Type B pancreatic cell (in vitro differentiated cells): ENCODE measurements around the gene SLC2A9. TPM values are rescaled to one million over a fixed set of nuclear protein-coding genes. Genes with fewer than 3 reads are reported as not detected.

Experiments
- DNase-seq: peaks from one replicate; pipeline ENCODE4 v3.0.0; 2021; ENCODE audit warnings: mixed read lengths; ENCODE audit not compliant: unreplicated experiment; ENCODE audit errors: extremely low spot score
- H3K27ac Mint-ChIP-seq: 2 replicates; pipeline ENCODE4 v1.8.0; 2021; ENCODE audit warnings: mild to moderate bottlenecking, mixed read lengths
- H3K27me3 Mint-ChIP-seq: 2 replicates; pipeline ENCODE4 v1.8.0; 2021; ENCODE audit warnings: mixed read lengths
- H3K36me3 Mint-ChIP-seq: 2 replicates; pipeline ENCODE4 v1.8.0; 2021; ENCODE audit warnings: mixed read lengths
- H3K4me1 Mint-ChIP-seq: one replicate; pipeline ENCODE4 v1.8.0; 2021; ENCODE audit warnings: mixed read lengths; ENCODE audit not compliant: unreplicated experiment
- H3K4me3 Mint-ChIP-seq: 2 replicates; pipeline ENCODE4 v1.8.0; 2021; ENCODE audit warnings: mild to moderate bottlenecking, mixed read lengths
- H3K9me3 Mint-ChIP-seq: 2 replicates; pipeline ENCODE4 v1.8.0; 2021; ENCODE audit warnings: mixed read lengths
- total RNA-seq: library from RNA; stranded (reverse); gene quantifications from 2 replicates; pipeline ENCODE4 v1.2.1, GENCODE V29; 2021; ENCODE audit warnings: low replicate concordance
- TF ChIP-seq, protein P1 (sequence below): fragments of 200-600 bp; sonication (generic); conservative IDR thresholded peaks from 2 replicates; pipeline ENCODE4 v1.5.0; 2021; ENCODE audit warnings: antibody characterized with exemption, mild to moderate bottlenecking

Gene SLC2A9
- total RNA-seq, 1 donor from 2014 or later, result 2.5 TPM

DNA sequence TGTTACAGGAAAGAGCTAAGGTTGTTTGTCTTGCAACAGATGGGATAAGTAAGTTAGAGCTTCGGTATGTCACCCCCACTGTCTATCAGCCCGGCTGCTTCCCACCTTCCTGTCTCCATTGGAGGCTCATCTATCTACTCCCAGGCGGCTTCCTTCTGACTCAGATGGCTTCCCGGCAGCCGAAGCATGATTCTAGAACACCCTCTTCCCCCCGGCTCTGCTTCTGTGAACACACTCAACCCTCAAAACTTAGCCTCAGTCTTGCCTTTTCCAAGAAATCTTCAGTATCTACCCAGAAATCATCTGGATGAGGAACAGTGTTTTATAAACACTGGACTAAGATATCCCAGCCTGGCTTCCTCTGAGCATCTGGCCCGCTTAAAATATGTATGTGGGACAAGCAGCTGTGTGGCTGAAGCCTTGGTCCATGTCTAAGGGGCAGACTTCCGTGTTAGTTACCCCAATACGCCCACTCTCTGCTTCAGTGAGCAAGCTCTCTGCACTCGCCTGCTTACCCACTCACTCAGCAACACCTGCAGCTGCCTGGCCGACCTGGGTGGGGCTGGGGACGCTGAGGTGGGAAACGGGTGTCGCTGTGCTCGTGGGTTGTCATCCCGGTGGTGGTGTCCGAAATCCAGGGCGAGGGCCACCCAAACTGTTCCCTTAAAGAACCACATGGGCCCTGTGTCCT, 12.0 kb upstream of the SLC2A9 start:
- H3K4me1 Mint-ChIP-seq, result peaks cover 38% of the 10 kb centered on the region
- peak overlapping the region; percentile 35 for H3K27ac Mint-ChIP-seq
- TF ChIP-seq, protein P1, sequence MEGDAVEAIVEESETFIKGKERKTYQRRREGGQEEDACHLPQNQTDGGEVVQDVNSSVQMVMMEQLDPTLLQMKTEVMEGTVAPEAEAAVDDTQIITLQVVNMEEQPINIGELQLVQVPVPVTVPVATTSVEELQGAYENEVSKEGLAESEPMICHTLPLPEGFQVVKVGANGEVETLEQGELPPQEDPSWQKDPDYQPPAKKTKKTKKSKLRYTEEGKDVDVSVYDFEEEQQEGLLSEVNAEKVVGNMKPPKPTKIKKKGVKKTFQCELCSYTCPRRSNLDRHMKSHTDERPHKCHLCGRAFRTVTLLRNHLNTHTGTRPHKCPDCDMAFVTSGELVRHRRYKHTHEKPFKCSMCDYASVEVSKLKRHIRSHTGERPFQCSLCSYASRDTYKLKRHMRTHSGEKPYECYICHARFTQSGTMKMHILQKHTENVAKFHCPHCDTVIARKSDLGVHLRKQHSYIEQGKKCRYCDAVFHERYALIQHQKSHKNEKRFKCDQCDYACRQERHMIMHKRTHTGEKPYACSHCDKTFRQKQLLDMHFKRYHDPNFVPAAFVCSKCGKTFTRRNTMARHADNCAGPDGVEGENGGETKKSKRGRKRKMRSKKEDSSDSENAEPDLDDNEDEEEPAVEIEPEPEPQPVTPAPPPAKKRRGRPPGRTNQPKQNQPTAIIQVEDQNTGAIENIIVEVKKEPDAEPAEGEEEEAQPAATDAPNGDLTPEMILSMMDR, result no peak
- H3K9me3 Mint-ChIP-seq, result no peaks in the 10 kb centered on the region
- H3K27me3 Mint-ChIP-seq, result peaks cover 25% of the 10 kb centered on the region
- H3K4me3 Mint-ChIP-seq, result no peak overlapping the region
- no peaks in the 10 kb centered on the region for H3K36me3 Mint-ChIP-seq
- no peak for DNase-seq

GRCh38 chr4:10032625-10033024, 11.3 kb upstream of the SLC2A9 start:
- Mint-ChIP-seq H3K4me1 (peaks cover 38% of the 10 kb centered on the region), H3K27ac (peak overlapping the region; percentile 35), H3K4me3 (no peak overlapping the region), H3K36me3 (no peaks in the 10 kb centered on the region), H3K27me3 (peaks cover 25% of the 10 kb centered on the region), H3K9me3 (no peaks in the 10 kb centered on the region)
- TF ChIP-seq, protein P1, result no peak
- DNase-seq, result no peak

DNA sequence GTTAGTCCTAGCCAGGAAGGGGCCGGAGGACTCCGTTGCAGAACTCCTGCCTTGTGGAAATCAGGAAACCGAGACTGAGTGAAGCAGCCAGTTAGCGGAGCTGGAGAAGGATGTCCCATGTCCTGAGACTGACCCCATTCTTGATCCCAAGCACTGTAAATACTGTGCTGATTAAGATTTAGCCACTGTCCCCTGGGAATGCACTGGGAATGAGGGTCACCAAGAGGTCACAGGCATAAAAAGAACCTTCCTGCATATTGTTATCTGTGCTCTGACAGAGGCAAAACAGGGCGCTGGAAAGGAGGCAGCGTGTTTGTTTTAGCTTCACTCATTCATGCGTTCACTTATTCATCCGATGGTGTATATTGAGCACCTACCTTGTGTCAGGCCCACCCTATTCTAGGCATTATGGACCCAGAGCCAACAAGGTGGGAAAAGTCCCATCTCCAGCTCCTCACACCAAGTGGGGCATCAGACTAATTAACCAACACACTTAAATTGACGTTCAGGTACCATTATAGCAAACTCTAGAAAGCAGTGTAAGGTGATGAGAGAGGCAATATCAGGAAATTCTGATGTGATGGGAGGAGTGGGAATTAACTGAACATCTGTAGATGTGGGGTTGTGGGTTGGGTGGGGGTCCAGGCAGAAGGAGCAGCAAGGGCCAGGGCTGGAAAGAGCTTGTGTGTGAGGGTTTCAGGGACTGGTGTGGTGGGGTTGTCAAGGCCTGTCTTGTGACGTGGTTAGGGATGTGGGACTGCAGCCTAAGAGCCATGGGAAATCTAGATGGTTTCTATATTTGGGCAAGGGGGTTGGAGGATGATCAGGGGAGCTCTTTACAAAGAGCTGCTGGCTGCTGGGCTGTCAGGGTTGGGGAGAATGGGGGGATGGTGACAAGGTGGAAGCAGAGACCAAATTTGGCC, 10.6 kb upstream of the SLC2A9 start:
- Mint-ChIP-seq H3K27ac (peak overlapping the region; percentile 46), H3K27me3 (peaks cover 25% of the 10 kb centered on the region), H3K4me1 (peaks cover 38% of the 10 kb centered on the region), H3K4me3 (peak overlapping the region; percentile 36), H3K36me3 (no peaks in the 10 kb centered on the region), H3K9me3 (no peaks in the 10 kb centered on the region)
- TF ChIP-seq, protein P1, result no peak
- no peak for DNase-seq

- H3K9me3 Mint-ChIP-seq, result no peaks in the 10 kb centered on the region
- H3K36me3 Mint-ChIP-seq, result no peaks in the 10 kb centered on the region
- TF ChIP-seq, protein P1, result no peak
- peak overlapping the region; percentile 46 for H3K27ac Mint-ChIP-seq
- H3K27me3 Mint-ChIP-seq, result peaks cover 25% of the 10 kb centered on the region
- no peak for DNase-seq
- peaks cover 38% of the 10 kb centered on the region for H3K4me1 Mint-ChIP-seq
- no peak overlapping the region for H3K4me3 Mint-ChIP-seq
These were observed 9.8 kb upstream of the SLC2A9 start for GRCh38 chr4:10030972-10031667.

- TF ChIP-seq, protein P1, result no peak
- Mint-ChIP-seq H3K27me3 (peaks cover 24% of the 10 kb centered on the region), H3K4me1 (peaks cover 40% of the 10 kb centered on the region), H3K4me3 (no peak overlapping the region), H3K36me3 (no peaks in the 10 kb centered on the region), H3K9me3 (no peaks in the 10 kb centered on the region), H3K27ac (no peak overlapping the region)
- DNase-seq, result no peak
These were observed 8.1 kb upstream of the SLC2A9 start for GRCh38 chr4:10029403-10029802.
